Measurements from ENCODE around the gene NPAS2. TPM values are rescaled to one million over a fixed set of nuclear protein-coding genes. Genes with fewer than 3 reads are reported as not detected.

Gene NPAS2
- total and polyA plus RNA-seq, 2 donors = 3.0 to 5.4 TPM

DNA sequence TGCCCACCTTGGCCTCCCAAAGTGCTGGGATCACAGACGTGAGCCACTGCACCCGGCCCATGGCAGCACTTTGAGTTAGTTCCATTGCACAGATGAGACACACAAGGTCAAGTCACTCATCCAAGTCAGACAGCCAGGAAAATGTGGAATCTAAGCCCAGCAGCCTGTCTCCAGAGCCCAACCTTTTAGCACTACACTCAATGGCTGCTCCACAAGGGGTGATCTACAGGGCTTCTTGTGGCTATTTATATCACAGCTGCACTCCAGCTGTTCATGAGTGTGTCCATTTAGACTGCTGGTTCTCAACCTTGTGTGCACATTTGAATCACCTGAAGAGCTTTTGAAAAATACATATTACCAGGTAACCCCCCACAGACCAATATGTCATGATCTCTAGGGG lies 109.2 kb downstream of the NPAS2 start:
- no peaks in the 10 kb centered on the region for H3K36me3 ChIP-seq (ENCODE audit: control insufficient read depth in 2 of 2, insufficient read depth in 2 of 2, low read length in 1 of 2)
- no peak overlapping the region for H3K4me3 ChIP-seq (ENCODE audit: low read length in 2 of 2)
- WGBS = 99% methylated on average over 2 of the region's 2 CpGs
- H3K4me1 ChIP-seq (ENCODE audit: control insufficient read depth in 2 of 2, insufficient read depth in 2 of 2, low read length in 2 of 2) = peaks cover 0 to 3% of the 10 kb centered on the region in 2 donors
- no peak for DNase-seq (ENCODE audit: low read depth in 6 of 9, low spot score in 9 of 9)
- no peaks in the 10 kb centered on the region for H3K9me3 ChIP-seq (ENCODE audit: control insufficient read depth in 2 of 2, insufficient read depth in 1 of 2, low read length in 1 of 2)
- no peaks in the 10 kb centered on the region for H3K27me3 ChIP-seq (ENCODE audit: control insufficient read depth in 2 of 2, insufficient read depth in 1 of 2, low read length in 1 of 2)
- no peak overlapping the region for H3K27ac ChIP-seq (ENCODE audit: low read depth in 1 of 2, low read length in 1 of 2)

- H3K27me3 ChIP-seq (ENCODE audit: control insufficient read depth in 2 of 2, insufficient read depth in 1 of 2, low read length in 1 of 2) = no peaks in the 10 kb centered on the region
- H3K4me3 ChIP-seq (ENCODE audit: low read length in 2 of 2) = no peak overlapping the region
- H3K9me3 ChIP-seq (ENCODE audit: control insufficient read depth in 2 of 2, insufficient read depth in 1 of 2, low read length in 1 of 2) = no peaks in the 10 kb centered on the region
- WGBS = 99% methylated on average over 6 of the region's 6 CpGs
- no peak for DNase-seq (ENCODE audit: low read depth in 6 of 9, low spot score in 9 of 9)
- H3K27ac ChIP-seq (ENCODE audit: low read depth in 1 of 2, low read length in 1 of 2) = no peak overlapping the region
- H3K36me3 ChIP-seq (ENCODE audit: control insufficient read depth in 2 of 2, insufficient read depth in 2 of 2, low read length in 1 of 2) = no peaks in the 10 kb centered on the region
- peaks cover 0 to 8% of the 10 kb centered on the region in 2 donors for H3K4me1 ChIP-seq (ENCODE audit: control insufficient read depth in 2 of 2, insufficient read depth in 2 of 2, low read length in 2 of 2)
Observed at GRCh38 chr2:100934504-100935371, 114.8 kb downstream of the NPAS2 start.

DNA sequence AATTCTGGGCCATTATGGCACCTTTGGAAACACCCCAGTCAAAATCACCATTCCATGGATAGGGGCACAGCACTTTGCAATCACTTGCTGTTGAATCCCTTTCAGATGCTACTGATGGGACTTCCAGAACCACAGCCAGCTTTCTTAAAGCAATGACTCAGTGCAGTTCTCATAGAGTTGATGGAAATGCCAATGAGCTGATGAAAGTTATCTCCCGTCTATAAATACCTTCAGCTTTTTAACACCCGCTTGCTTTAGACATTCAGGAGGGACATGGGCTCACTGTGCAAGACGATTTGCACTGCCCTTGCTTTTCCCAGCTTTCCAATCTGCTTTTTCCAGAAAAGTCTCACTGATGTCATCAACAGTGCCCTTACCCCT lies 115.4 kb downstream of the NPAS2 start:
- H3K27ac ChIP-seq (ENCODE audit: low read depth in 1 of 2, low read length in 1 of 2) = no peak overlapping the region

DNA sequence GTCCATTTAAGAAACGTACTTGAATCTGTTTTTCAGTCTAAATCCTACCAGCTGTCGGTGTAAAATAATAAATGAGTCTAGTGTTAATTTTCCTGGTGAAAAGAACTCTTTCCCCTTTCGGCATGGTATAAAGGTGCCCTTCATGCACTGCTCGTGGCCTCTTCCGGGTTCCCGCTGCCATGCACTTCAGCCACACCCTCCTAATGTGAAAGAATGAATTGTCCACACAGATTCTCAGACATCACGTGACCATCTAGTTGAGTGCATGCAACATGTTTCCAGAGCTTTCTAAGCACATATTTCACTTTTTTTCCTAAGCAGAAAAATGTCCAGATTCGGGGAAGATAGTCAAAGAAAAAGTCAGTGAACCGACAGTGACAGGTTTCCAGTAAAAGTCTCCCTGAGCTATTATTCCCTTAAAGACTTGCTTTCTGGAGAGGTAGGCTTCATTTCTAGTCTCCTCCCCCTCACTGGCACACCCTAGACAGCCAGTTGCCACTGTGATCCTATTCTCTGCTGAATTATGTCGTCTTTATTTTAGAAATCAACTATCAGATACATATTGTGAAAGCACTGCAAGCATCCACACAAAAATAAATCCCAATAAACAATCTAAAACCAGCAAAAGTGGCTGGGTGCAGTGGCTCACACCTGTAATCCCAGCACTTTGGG lies 116.3 kb downstream of the NPAS2 start:
- DNase-seq (ENCODE audit: low read depth in 6 of 9, low spot score in 9 of 9) = no peak
- H3K36me3 ChIP-seq (ENCODE audit: control insufficient read depth in 2 of 2, insufficient read depth in 2 of 2, low read length in 1 of 2) = no peaks in the 10 kb centered on the region
- peaks cover 0 to 12% of the 10 kb centered on the region in 2 donors for H3K4me1 ChIP-seq (ENCODE audit: control insufficient read depth in 2 of 2, insufficient read depth in 2 of 2, low read length in 2 of 2)
- no peak overlapping the region for H3K27ac ChIP-seq (ENCODE audit: low read depth in 1 of 2, low read length in 1 of 2)
- no peaks in the 10 kb centered on the region for H3K9me3 ChIP-seq (ENCODE audit: control insufficient read depth in 2 of 2, insufficient read depth in 1 of 2, low read length in 1 of 2)
- H3K27me3 ChIP-seq (ENCODE audit: control insufficient read depth in 2 of 2, insufficient read depth in 1 of 2, low read length in 1 of 2) = no peaks in the 10 kb centered on the region
- H3K4me3 ChIP-seq (ENCODE audit: low read length in 2 of 2) = no peak overlapping the region
- 92% methylated on average over 10 of the region's 10 CpGs for WGBS

More for the DNA sequence above, 115.4 kb downstream of the NPAS2 start:
- no peak for DNase-seq (ENCODE audit: low read depth in 6 of 9, low spot score in 9 of 9)
- Histone ChIP-seq H3K27me3 (ENCODE audit: control insufficient read depth in 2 of 2, insufficient read depth in 1 of 2, low read length in 1 of 2) (no peaks in the 10 kb centered on the region), H3K4me1 (ENCODE audit: control insufficient read depth in 2 of 2, insufficient read depth in 2 of 2, low read length in 2 of 2) (peaks cover 0 to 8% of the 10 kb centered on the region in 2 donors), H3K9me3 (ENCODE audit: control insufficient read depth in 2 of 2, insufficient read depth in 1 of 2, low read length in 1 of 2) (no peaks in the 10 kb centered on the region), H3K4me3 (ENCODE audit: low read length in 2 of 2) (no peak overlapping the region), H3K36me3 (ENCODE audit: control insufficient read depth in 2 of 2, insufficient read depth in 2 of 2, low read length in 1 of 2) (no peaks in the 10 kb centered on the region)
- 92% methylated on average over 3 of the region's 3 CpGs for WGBS

- 73% methylated on average over 2 of the region's 2 CpGs for WGBS
- H3K4me3 ChIP-seq (ENCODE audit: low read length in 2 of 2) = no peak overlapping the region
- peaks cover 0 to 19% of the 10 kb centered on the region in 2 donors for H3K4me1 ChIP-seq (ENCODE audit: control insufficient read depth in 2 of 2, insufficient read depth in 2 of 2, low read length in 2 of 2)
- no peaks in the 10 kb centered on the region for H3K9me3 ChIP-seq (ENCODE audit: control insufficient read depth in 2 of 2, insufficient read depth in 1 of 2, low read length in 1 of 2)
- no peaks in the 10 kb centered on the region for H3K27me3 ChIP-seq (ENCODE audit: control insufficient read depth in 2 of 2, insufficient read depth in 1 of 2, low read length in 1 of 2)
- no peaks in the 10 kb centered on the region for H3K36me3 ChIP-seq (ENCODE audit: control insufficient read depth in 2 of 2, insufficient read depth in 2 of 2, low read length in 1 of 2)
- no peak overlapping the region for H3K27ac ChIP-seq (ENCODE audit: low read depth in 1 of 2, low read length in 1 of 2)
- no peak for DNase-seq (ENCODE audit: low read depth in 6 of 9, low spot score in 9 of 9)
Observed at GRCh38 chr2:100936972-100937542, 117.1 kb downstream of the NPAS2 start.

DNA sequence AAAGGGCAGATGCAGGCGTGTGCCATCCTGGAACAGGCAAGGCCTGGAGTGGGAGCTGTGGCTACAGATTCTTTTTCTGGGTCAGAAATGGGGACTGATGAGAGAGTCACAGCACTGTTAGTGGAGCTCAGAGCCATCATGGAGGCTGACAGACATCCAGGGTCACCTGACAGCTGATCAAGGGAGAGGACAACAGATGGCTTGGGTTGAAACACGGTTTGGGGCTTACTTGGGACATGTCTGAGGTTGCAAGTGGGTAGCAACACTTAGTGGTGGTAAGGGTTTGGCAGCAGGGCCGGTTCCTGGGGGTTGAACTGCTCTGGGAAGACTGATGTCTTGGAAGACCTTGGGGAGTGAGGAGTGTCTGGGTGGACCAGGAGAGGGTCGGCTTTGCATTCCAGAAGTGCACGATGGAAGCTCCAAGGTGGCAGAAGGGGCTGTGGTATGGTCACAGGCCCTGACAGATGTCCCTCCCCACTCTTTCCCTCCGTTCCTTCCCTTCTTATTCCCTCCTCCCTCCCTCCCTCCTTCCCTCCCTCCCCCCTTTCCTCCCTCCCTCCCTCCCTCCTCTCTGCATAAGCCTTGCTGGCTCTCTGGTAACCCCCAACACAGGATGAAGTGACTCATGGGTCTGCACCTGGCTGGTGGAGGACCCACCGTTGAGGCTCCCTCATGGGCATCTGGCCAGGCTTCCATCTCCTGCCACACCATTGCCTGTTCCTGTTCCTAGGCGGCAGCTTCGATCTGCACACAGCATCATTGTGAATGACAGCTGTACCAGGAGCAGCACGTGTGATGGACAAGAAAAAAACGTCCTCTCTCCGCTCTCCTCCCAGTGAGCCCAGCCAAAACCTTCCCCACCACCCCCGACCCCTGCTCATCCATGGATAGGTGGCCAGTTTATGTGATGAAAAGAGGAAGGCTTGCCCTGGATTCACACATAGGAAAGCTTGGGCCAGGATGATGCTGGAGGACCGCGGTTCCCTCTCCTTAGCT lies 118.4 kb downstream of the NPAS2 start:
- Histone ChIP-seq H3K36me3 (ENCODE audit: control insufficient read depth in 2 of 2, insufficient read depth in 2 of 2, low read length in 1 of 2) (no peaks in the 10 kb centered on the region), H3K4me3 (ENCODE audit: low read length in 2 of 2) (no peak overlapping the region), H3K4me1 (ENCODE audit: control insufficient read depth in 2 of 2, insufficient read depth in 2 of 2, low read length in 2 of 2) (peaks cover 0 to 19% of the 10 kb centered on the region in 2 donors), H3K27me3 (ENCODE audit: control insufficient read depth in 2 of 2, insufficient read depth in 1 of 2, low read length in 1 of 2) (no peaks in the 10 kb centered on the region), H3K27ac (ENCODE audit: low read depth in 1 of 2, low read length in 1 of 2) (no peak overlapping the region), H3K9me3 (ENCODE audit: control insufficient read depth in 2 of 2, insufficient read depth in 1 of 2, low read length in 1 of 2) (no peaks in the 10 kb centered on the region)
- WGBS = 84% methylated on average over 15 of the region's 15 CpGs
- no peak for DNase-seq (ENCODE audit: low read depth in 6 of 9, low spot score in 9 of 9)

DNA sequence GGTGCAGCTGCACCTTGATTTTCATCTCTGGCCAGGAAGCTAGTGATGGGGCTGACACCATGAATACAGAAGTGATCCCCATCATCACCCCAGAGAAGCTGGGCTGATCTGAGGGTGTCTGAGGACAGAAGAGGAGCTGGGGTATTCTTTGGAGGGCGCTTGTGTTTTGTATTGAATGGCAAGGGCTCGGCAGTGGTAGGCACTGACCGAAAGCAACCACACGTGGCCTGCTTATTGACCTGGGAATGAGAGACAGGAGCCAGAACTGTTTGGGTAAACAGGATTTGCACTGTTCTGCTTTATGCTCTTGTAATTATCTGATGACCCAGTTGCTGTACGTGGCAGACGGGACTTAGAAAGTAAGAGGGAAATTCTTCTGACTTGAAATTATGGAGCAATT lies 119.5 kb downstream of the NPAS2 start:
- peaks cover 0 to 19% of the 10 kb centered on the region in 2 donors for H3K4me1 ChIP-seq (ENCODE audit: control insufficient read depth in 2 of 2, insufficient read depth in 2 of 2, low read length in 2 of 2)
- 96% methylated on average over 6 of the region's 6 CpGs for WGBS
- no peaks in the 10 kb centered on the region for H3K36me3 ChIP-seq (ENCODE audit: control insufficient read depth in 2 of 2, insufficient read depth in 2 of 2, low read length in 1 of 2)
- H3K4me3 ChIP-seq (ENCODE audit: low read length in 2 of 2) = no peak overlapping the region
- DNase-seq (ENCODE audit: low read depth in 6 of 9, low spot score in 9 of 9) = no peak
- H3K9me3 ChIP-seq (ENCODE audit: control insufficient read depth in 2 of 2, insufficient read depth in 1 of 2, low read length in 1 of 2) = no peaks in the 10 kb centered on the region
- no peak overlapping the region for H3K27ac ChIP-seq (ENCODE audit: low read depth in 1 of 2, low read length in 1 of 2)
- H3K27me3 ChIP-seq (ENCODE audit: control insufficient read depth in 2 of 2, insufficient read depth in 1 of 2, low read length in 1 of 2) = no peaks in the 10 kb centered on the region

- 95% methylated on average over 4 of the region's 4 CpGs for WGBS
- H3K27ac ChIP-seq (ENCODE audit: low read depth in 1 of 2, low read length in 1 of 2) = no peak overlapping the region
- H3K4me3 ChIP-seq (ENCODE audit: low read length in 2 of 2) = no peak overlapping the region
- DNase-seq (ENCODE audit: low read depth in 6 of 9, low spot score in 9 of 9) = no peak
- no peaks in the 10 kb centered on the region for H3K9me3 ChIP-seq (ENCODE audit: control insufficient read depth in 2 of 2, insufficient read depth in 1 of 2, low read length in 1 of 2)
- peaks cover 0 to 19% of the 10 kb centered on the region in 2 donors for H3K4me1 ChIP-seq (ENCODE audit: control insufficient read depth in 2 of 2, insufficient read depth in 2 of 2, low read length in 2 of 2)
- H3K27me3 ChIP-seq (ENCODE audit: control insufficient read depth in 2 of 2, insufficient read depth in 1 of 2, low read length in 1 of 2) = no peaks in the 10 kb centered on the region
- H3K36me3 ChIP-seq (ENCODE audit: control insufficient read depth in 2 of 2, insufficient read depth in 2 of 2, low read length in 1 of 2) = no peaks in the 10 kb centered on the region
Observed at GRCh38 chr2:100940240-100940639, 120.3 kb downstream of the NPAS2 start.
